Activated T-cell treated with anti-CD3 and anti-CD28 coated beads, Interleukin-2, amount 50 U/mL, for 72 hours (primary cell): ENCODE data around the gene STK32C. TPM values are rescaled to one million over a fixed set of nuclear protein-coding genes. Genes with fewer than 3 reads are reported as not detected.

Source experiments
- ATAC-seq, 2 donors: fragments of 150-1000 bp; cut with Tn5 transposase; replicated peaks in 1 of 2; 2 replicates each; pipeline ENCODE4 v1.10.0; 2021; ENCODE audit warnings: moderate library complexity in 2 of 2, mild to moderate bottlenecking in 1 of 2
- DNase-seq, 2 donors: peaks; one replicate each; pipeline ENCODE4 v3.0.0; 2021 to 2022; ENCODE audit warnings: mixed read lengths in 1 of 2
- H3K27ac Mint-ChIP-seq: one replicate; pipeline ENCODE4 v1.8.0; 2022; ENCODE audit warnings: mild to moderate bottlenecking, moderate library complexity, mixed read lengths
- H3K27me3 Mint-ChIP-seq: one replicate; pipeline ENCODE4 v1.8.0; 2022; ENCODE audit warnings: low read depth, mixed read lengths
- H3K36me3 Mint-ChIP-seq, 2 donors: one replicate each; pipeline ENCODE4 v1.8.0; 2022; ENCODE audit warnings: mixed read lengths in 2 of 2, mild to moderate bottlenecking in 1 of 2; ENCODE audit not compliant: insufficient read depth in 2 of 2
- H3K4me1 Mint-ChIP-seq: one replicate; pipeline ENCODE4 v1.8.0; 2022; ENCODE audit warnings: low read depth, mixed read lengths
- H3K4me3 Mint-ChIP-seq, 2 donors: one replicate each; pipeline ENCODE4 v1.8.0; 2022; ENCODE audit warnings: mild to moderate bottlenecking in 2 of 2, mixed read lengths in 2 of 2, moderate library complexity in 2 of 2
- H3K9me3 Mint-ChIP-seq, 2 donors: one replicate each; pipeline ENCODE4 v1.8.0; 2022; ENCODE audit warnings: mixed read lengths in 2 of 2
- total RNA-seq, 2 donors: library from RNA; stranded (reverse); gene quantifications; one replicate each; pipeline ENCODE4 v1.2.3, GENCODE V29; 2022

Gene STK32C
- total RNA-seq, 2 donors from 2014 or later, result 17.2 to 22.7 TPM

DNA sequence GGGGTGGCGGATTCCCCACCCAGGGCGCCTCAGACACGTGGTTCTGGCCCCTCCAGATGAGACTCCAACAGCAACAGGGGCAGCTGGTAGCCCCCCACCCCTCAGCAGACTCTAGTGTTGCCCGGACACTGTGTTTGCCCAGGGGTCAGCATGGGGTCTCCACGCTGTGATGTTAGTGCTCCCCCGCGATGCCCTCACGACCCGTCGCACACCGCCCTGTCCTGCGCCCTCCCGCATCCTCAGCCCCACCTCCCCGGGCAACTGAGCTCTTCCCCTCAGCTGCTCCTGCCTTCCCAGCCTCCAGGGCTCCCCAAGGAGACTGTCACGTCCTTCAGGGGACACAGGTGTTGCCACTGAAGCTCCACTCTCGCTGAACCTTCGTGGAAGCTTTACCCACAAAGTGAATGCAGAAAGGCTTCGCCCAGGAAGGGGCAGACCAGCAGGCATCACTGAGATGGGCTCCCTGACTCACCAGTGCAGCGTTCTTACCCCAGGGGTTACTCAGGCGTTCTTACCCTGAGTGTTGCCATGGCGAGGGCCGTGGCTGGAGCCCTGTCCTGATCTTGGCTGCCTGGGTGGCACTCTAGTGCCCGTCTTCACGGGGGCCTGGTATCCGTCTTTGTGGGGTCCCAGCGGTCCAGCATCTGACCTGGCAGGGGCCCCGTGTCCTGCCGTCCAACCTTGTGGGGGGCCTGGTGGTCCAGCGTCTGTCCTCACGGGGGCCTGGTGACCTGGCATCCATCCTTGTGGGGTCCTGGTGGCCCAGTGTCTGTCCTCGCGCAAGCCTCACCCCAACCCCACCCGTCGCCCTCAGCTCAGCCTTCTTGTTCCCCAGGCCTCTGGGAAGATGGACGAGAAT, 106.4 kb downstream of the STK32C start:
- no peak for ATAC-seq
- H3K36me3 Mint-ChIP-seq, result no peaks in the 10 kb centered on the region
- no peak for DNase-seq
- H3K4me3 Mint-ChIP-seq, result no peak overlapping the region
- no peaks in the 10 kb centered on the region for H3K9me3 Mint-ChIP-seq
- H3K27ac Mint-ChIP-seq, result no peak overlapping the region
- no peaks in the 10 kb centered on the region for H3K27me3 Mint-ChIP-seq
- no peaks in the 10 kb centered on the region for H3K4me1 Mint-ChIP-seq

DNA sequence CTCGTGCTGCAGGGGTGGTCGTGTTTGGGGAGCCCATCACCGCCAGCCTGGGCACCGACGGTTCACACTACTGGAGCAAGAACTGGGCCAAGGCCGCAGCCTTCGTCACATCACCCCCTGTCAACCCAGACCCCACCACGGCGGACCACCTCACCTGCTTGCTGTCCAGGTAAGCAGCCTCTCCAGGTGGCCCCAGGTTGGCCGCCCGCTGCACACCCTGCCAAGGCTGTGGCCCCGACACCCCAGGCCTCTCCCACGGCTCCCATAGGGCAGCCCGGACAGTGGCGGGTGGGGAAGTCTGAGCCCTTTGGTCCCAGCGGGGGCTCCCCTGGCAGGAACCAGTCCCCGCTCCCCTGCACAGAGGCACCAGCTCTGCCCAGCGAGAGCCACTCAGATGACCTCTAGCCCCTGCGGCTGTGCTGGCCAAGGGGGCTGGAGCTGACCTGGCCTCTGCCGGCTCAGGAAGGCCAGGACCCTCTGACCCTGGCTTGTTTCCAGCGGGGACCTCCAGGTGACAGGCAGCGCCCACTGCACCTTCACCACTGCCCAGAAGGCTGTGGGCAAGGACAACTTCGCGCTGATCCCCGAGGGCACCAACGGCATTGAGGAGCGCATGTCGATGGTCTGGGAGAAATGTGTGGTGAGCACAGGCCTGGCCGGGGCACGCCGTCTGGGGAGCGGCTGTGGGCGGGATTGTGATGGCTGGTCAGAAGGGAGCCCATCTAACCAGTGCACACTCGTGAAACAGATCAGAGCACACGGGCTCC, 107.2 kb downstream of the STK32C start:
- DNase-seq (no peak), ATAC-seq (no peak)
- Mint-ChIP-seq H3K36me3 (no peaks in the 10 kb centered on the region), H3K4me3 (no peak overlapping the region), H3K9me3 (no peaks in the 10 kb centered on the region), H3K27me3 (no peaks in the 10 kb centered on the region), H3K4me1 (no peaks in the 10 kb centered on the region), H3K27ac (no peak overlapping the region)

GRCh38 chr10:132199854-132200311, 107.9 kb downstream of the STK32C start:
- Mint-ChIP-seq H3K27ac (no peak overlapping the region), H3K4me3 (no peak overlapping the region), H3K36me3 (no peaks in the 10 kb centered on the region), H3K27me3 (no peaks in the 10 kb centered on the region), H3K4me1 (no peaks in the 10 kb centered on the region), H3K9me3 (no peaks in the 10 kb centered on the region)
- ATAC-seq (no peak), DNase-seq (no peak)

GRCh38 chr10:132199268-132199853, 108.4 kb downstream of the STK32C start:
- no peaks in the 10 kb centered on the region for H3K4me1 Mint-ChIP-seq
- H3K9me3 Mint-ChIP-seq, result no peaks in the 10 kb centered on the region
- ATAC-seq, result no peak
- no peak overlapping the region for H3K4me3 Mint-ChIP-seq
- no peak for DNase-seq
- H3K36me3 Mint-ChIP-seq, result no peaks in the 10 kb centered on the region
- no peaks in the 10 kb centered on the region for H3K27me3 Mint-ChIP-seq
- H3K27ac Mint-ChIP-seq, result no peak overlapping the region

DNA sequence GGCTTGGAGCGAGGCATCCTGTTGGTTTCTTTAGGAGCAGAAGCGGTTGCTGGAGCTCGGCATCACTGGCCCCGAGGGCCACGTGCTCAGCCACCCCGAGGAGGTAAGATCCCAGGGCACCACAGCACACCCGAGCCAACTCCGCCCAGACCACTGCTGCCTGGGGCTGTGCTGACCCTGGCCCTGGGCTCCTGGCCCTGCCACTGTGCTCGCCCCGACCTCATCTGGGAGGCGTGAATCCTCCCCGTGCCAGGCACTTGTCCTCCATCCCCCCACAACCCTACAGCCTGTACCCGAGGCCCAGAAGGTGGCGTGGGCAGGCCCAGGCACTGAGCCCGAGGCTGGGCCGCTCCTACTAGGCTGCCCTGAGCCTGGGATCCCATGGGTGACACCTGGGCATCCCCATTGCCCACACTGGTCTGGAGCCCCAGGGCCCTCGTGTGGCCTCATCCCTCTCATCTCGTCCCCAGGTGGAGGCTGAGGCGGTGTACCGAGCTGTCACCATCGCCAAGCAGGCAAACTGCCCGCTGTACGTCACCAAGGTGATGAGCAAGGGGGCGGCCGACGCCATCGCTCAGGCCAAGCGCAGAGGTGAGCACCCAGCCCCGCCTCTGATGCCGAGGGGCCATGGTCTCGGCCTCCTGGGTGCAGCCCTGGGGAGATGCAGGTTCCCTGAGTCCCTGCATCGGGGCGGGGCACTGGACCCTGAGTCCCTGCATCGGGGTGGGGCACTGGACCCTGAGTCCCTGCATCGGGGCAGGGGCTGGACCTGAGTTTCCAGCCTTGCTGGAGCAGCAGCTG, 109.2 kb downstream of the STK32C start:
- no peak overlapping the region for H3K4me3 Mint-ChIP-seq
- H3K9me3 Mint-ChIP-seq, result no peaks in the 10 kb centered on the region
- no peaks in the 10 kb centered on the region for H3K27me3 Mint-ChIP-seq
- H3K27ac Mint-ChIP-seq, result no peak overlapping the region
- no peaks in the 10 kb centered on the region for H3K36me3 Mint-ChIP-seq
- no peaks in the 10 kb centered on the region for H3K4me1 Mint-ChIP-seq
- ATAC-seq, result no peak
- DNase-seq, result no peak

GRCh38 chr10:132198068-132198370, 109.7 kb downstream of the STK32C start:
- Mint-ChIP-seq H3K9me3 (no peaks in the 10 kb centered on the region), H3K36me3 (no peaks in the 10 kb centered on the region), H3K27ac (no peak overlapping the region), H3K4me3 (no peak overlapping the region), H3K27me3 (no peaks in the 10 kb centered on the region), H3K4me1 (no peaks in the 10 kb centered on the region)
- no peak for ATAC-seq
- DNase-seq, result no peak

- no peaks in the 10 kb centered on the region for H3K9me3 Mint-ChIP-seq
- ATAC-seq, result no peak
- H3K36me3 Mint-ChIP-seq, result no peaks in the 10 kb centered on the region
- no peak overlapping the region for H3K27ac Mint-ChIP-seq
- no peaks in the 10 kb centered on the region for H3K27me3 Mint-ChIP-seq
- no peak overlapping the region for H3K4me3 Mint-ChIP-seq
- no peak for DNase-seq
- H3K4me1 Mint-ChIP-seq, result no peaks in the 10 kb centered on the region
Observed at GRCh38 chr10:132197271-132198067, 110.3 kb downstream of the STK32C start.

DNA sequence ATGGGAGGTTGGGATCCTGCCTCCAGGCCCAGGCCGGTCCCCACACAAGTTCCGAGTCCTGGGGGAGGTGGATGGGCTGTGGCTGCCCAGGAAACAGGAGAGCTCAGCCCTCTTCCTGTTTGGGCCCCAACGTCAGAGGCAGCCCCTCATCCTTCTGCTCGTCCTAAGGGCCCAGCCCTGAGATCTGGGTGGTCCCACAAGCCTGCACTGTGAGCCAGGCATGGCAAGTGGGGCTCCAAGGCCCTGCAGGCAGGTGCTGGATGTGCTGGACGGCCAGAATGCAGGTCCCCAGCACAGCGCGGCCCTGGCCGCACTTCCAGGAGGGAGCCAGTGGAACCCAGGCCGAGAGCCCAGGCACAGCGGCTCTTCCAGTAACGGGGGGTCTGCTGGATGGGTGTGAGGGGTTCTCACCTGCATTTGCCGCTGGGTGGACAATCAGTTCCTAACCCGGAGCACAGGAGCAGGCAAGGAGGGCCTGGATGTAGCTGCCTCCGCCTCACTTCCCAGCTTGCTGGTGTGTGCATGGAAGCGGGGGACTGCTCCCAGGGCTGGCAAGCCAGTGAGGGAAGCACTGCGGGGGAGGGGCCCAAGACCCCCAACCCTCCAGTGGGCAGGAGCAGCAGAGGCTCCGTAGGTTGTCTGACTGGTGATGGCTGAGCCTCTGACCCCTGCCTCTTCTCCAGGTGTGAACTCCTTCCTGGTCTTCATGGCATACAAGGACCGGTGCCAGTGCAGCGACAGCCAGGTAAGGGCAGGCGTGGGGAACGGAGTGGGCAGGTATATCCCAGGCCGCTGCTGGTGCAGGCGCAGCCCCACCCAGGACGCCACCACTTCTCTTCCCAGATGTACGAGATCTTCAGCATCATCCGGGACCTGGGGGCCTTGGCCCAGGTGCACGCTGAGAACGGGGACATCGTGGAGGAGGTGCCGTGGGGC, 111.3 kb downstream of the STK32C start:
- Mint-ChIP-seq H3K4me1 (no peaks in the 10 kb centered on the region), H3K4me3 (no peak overlapping the region), H3K27me3 (no peaks in the 10 kb centered on the region), H3K9me3 (no peaks in the 10 kb centered on the region), H3K36me3 (no peaks in the 10 kb centered on the region), H3K27ac (no peak overlapping the region)
- DNase-seq, result no peak
- no peak for ATAC-seq

DNA sequence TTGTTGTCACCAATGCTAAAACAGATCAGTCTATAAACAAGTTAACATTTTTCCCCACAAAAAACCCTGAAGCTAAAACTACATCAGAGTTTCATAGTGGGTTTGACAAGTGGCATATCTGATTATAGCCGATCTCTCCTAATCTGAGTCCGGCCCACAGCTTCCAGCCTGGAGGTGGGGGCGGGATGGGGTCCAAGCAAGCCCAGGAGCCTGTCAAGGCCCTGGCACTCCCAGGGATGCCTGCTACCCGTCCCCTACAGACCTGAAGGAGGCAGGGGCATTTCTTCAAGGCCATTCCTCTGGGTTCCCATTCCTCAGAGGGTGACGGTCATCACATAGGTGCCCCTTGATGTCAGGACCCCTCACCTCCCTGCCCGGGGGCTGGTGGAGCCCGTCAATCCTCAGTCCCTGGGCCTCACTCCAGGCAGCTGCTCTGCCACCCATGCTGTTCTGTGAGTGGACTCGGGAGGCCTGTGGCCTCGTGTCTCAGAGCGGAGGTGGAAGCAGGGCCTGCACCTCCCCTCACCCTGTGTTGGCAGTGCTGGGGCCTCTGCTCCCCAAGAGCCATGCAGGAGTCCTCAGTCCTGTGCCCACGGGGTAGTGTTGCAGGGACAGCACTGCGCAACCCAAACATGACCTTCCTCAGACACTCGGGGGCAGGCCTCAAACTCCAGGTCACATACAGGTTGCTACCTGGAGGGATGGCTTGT, 112.2 kb downstream of the STK32C start:
- H3K4me3 Mint-ChIP-seq, result no peak overlapping the region
- no peaks in the 10 kb centered on the region for H3K4me1 Mint-ChIP-seq
- no peaks in the 10 kb centered on the region for H3K9me3 Mint-ChIP-seq
- H3K36me3 Mint-ChIP-seq, result peaks cover 0 to 3% of the 10 kb centered on the region in 2 donors
- H3K27me3 Mint-ChIP-seq, result peaks cover 2% of the 10 kb centered on the region
- DNase-seq (no peak), ATAC-seq (no peak)
- H3K27ac Mint-ChIP-seq, result no peak overlapping the region

- no peak for DNase-seq
- no peaks in the 10 kb centered on the region for H3K9me3 Mint-ChIP-seq
- H3K4me1 Mint-ChIP-seq, result no peaks in the 10 kb centered on the region
- ATAC-seq, result no peak
- no peak overlapping the region for H3K27ac Mint-ChIP-seq
- peaks cover 10% of the 10 kb centered on the region for H3K27me3 Mint-ChIP-seq
- peaks cover 0 to 3% of the 10 kb centered on the region in 2 donors for H3K36me3 Mint-ChIP-seq
- no peak overlapping the region for H3K4me3 Mint-ChIP-seq
Observed at GRCh38 chr10:132194726-132195125, 113.0 kb downstream of the STK32C start.

GRCh38 chr10:132193907-132194552, 113.7 kb downstream of the STK32C start:
- no peak overlapping the region for H3K27ac Mint-ChIP-seq

More at GRCh38 chr10:132193907-132194552, 113.7 kb downstream of the STK32C start:
- H3K36me3 Mint-ChIP-seq, result peaks cover 0 to 3% of the 10 kb centered on the region in 2 donors
- no peak overlapping the region for H3K4me3 Mint-ChIP-seq
- H3K9me3 Mint-ChIP-seq, result no peaks in the 10 kb centered on the region
- peaks cover 17% of the 10 kb centered on the region for H3K27me3 Mint-ChIP-seq
- no peaks in the 10 kb centered on the region for H3K4me1 Mint-ChIP-seq
- no peak for DNase-seq
- ATAC-seq, result no peak
